SK-MEL-5 (cell line): ENCODE data around the gene TNRC6B. TPM values are rescaled to one million over a fixed set of nuclear protein-coding genes. Genes with fewer than 3 reads are reported as not detected.

Source experiments
- total RNA-seq: library from RNA; depleted of rRNA; stranded (reverse); fragments of >200 nt; shearing (Covaris generic); gene quantifications from 2 replicates; pipeline ENCODE4 v1.2.3, GENCODE V29; 2014; rRNA removed

TNRC6B gene
- total RNA-seq, 1 experiment from 2014 or later: 27.9 TPM

Other genes starting within 250 kb of the TNRC6B start
- 0.08 TPM in 1 of 2 replicates, not detected in the other for gene TMA7B, start 217.5 kb upstream of the TNRC6B start, total RNA-seq
- gene FAM83F, start 183.0 kb upstream of the TNRC6B start, total RNA-seq: not detected in 2 replicates
- gene ADSL, start 168.6 kb downstream of the TNRC6B start, total RNA-seq: 308 and 320 TPM in 2 replicates
- gene SGSM3, start 192.7 kb downstream of the TNRC6B start, total RNA-seq: 45.1 and 58.5 TPM in 2 replicates